Measurements from ENCODE around the gene SRPRA.
A peak's percentile ranks its signal among the peaks of the same experiment; 100 is the strongest.
"Not testable (repeated sequence)": the region's sequence is repeated elsewhere in the genome, so short reads cannot be mapped to it uniquely, and the experiment has no call there.

The SRPRA gene, protein sequence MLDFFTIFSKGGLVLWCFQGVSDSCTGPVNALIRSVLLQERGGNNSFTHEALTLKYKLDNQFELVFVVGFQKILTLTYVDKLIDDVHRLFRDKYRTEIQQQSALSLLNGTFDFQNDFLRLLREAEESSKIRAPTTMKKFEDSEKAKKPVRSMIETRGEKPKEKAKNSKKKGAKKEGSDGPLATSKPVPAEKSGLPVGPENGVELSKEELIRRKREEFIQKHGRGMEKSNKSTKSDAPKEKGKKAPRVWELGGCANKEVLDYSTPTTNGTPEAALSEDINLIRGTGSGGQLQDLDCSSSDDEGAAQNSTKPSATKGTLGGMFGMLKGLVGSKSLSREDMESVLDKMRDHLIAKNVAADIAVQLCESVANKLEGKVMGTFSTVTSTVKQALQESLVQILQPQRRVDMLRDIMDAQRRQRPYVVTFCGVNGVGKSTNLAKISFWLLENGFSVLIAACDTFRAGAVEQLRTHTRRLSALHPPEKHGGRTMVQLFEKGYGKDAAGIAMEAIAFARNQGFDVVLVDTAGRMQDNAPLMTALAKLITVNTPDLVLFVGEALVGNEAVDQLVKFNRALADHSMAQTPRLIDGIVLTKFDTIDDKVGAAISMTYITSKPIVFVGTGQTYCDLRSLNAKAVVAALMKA

DNA sequence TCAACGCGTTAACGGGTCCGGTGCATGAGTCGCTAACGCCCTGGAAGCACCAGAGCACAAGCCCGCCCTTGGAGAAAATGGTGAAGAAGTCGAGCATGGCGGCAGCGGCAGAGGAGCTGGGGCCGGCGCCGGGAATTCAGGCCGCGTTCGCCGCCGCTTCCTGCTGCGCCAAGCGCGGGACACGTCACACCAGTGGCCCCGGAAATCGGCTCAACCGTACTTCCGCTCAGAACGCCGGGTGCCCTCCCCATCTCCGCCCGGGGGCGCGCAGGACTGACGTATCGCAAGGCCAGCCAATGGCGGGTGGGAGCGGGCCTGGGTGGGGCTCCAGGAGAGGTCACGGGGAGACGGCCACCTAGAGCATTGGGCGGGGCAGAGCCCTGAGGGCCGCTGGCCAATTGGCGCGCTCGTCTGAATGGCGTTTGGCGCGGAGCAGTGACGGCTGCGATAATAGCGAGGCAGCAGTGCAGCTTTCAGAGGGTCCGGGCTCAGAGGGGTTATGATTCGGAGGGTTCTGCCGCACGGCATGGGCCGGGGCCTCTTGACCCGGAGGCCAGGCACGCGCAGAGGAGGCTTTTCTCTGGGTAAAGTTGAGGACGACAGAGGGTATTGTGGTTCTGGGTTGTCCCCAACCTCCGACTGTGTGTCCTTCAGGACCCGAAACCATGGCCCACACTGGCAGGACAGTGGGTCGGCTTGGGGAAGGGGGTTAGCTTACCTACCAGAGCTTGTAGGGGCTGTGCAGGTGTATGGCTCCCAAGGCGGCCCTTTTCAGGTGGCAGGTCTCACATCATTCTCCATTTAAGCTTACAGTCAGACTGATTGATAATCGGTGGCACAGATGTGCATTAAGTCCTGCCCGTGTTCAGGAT is at the start of gene SRPRA, which contains the start of gene FOXRED1:
Gene SRPRA, minus strand, starts transcription at position 188 of the 872 bp plus-strand sequence. Its CDS starts 91 bp downstream, at position 97.
Gene FOXRED1, plus strand, starts transcription at position 447 of the 872 bp plus-strand sequence. Its CDS starts 53 bp downstream, at position 500.
- intact Hi-C loops (cut with DNase I), result loop anchor here (5.0 kb wide), 1 partner anchor 57 kb away; the partner anchor contains the start of genes FAM118B and RPUSD4
- peak; percentile 99 to 100 (median 100) for DNase-seq

DNA sequence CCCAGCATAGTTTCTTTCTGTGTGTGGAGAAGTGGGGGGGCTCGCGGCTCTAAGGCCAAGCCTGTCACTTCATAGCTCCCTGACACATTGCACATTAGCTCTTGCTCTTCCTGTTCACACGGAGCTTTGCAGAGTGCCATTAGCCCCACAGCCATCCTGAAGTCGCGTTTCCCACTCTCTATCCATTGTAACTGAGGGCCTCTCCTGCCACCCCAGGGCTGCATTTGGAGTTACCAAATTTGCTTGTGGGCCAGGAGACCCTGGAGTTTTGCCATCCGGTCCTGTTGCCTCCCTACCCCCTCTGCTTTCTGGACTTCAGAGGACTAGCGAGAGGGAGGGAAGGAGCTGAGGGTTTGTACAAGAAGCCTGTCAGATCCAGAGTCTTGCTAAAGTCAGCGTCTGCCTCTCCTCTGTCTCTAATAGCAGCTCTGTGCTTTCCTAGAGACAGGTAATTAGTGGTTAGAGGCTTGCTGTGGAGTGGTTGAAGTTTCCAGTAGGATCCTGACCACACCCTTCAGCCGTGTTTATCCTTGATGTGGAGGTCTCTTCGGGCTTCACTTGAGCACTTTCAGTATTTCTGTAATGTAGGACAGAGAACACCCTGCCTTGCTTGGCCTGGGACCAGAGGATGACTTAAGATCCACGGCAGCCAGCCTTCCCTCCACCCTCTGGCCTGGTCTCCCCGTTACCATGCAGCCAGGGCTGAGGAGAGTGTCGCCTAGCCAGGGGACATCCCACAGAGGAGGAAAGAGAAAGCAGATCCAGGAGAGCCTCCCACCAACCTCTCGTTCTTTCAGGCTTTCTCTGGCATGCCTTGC is 49.3 kb upstream of the SRPRA start:
- intact Hi-C loops (cut with DNase I), result no loop called here

DNA sequence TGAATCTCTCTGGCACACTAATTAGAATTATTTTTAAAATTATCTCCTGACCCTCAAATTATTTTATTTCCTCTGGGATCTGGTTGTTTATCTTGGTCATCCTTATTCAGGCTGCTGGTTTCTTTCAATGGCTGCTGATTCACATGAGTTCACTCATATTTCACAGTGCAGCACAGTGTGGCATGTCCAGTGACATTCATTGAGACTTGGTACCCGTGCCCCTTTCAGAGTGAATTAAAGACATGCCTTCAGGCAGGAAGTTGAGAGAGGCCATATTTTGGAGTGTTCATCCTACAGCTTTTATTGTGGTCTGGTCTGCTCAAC is 48.7 kb upstream of the SRPRA start:
- intact Hi-C loops (cut with DNase I), result no loop called here
- no peak for DNase-seq

More for the DNA sequence above, 49.3 kb upstream of the SRPRA start:
- DNase-seq, result peak in 8 of 10 donors; percentile 24 to 92 (median 50)

DNA sequence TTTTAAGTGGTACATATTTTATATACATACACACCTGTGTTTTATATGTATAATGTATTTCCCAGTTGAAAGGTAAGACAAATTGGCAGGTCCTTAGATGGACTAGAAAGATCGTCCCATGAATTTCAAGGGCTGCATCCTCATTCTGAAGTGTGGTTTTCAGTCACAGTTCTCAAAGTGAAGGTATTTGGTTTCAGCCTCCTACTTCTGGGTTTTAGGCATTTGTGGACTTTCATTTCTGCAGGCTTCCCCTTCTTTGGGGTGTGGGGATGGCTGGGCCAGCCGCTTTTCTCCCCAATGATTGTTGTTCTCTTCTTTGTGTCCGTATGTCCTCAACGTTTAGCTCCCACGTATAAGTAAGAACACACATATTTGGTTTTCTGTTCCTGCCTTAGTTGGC is 45.1 kb upstream of the SRPRA start:
- intact Hi-C loops (cut with DNase I), result loop anchor here (5.0 kb wide), 1 partner anchor 38 kb away; no protein-coding TSS in a partner anchor
- DNase-seq, result peak in 2 of 10 donors; percentile 12 to 14

DNA sequence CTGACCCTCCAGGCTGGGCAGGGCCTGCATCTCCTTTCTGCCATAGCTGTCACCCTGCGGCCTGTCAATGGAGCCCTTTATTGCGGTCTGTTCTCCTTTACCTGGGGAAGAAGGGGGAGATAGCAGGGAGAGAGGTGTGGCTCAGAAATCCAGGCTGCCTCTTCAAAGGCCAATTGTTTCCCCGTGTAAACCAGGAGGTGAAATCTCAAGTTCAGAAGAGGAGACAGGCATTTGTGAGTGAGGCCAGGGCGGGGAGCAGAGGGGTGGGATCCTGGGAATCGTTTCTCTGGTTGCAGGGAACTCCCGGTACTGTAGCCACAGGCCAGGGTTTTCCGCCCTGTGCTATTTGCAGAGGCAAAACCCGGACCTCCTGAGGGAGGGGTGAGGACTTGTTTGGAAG is 44.3 kb upstream of the SRPRA start:
- peak in 1 of 10 donors; percentile 62 for DNase-seq
- intact Hi-C loops (cut with DNase I), result loop anchor here (5.0 kb wide), 1 partner anchor 39 kb away; no protein-coding TSS in a partner anchor

DNA sequence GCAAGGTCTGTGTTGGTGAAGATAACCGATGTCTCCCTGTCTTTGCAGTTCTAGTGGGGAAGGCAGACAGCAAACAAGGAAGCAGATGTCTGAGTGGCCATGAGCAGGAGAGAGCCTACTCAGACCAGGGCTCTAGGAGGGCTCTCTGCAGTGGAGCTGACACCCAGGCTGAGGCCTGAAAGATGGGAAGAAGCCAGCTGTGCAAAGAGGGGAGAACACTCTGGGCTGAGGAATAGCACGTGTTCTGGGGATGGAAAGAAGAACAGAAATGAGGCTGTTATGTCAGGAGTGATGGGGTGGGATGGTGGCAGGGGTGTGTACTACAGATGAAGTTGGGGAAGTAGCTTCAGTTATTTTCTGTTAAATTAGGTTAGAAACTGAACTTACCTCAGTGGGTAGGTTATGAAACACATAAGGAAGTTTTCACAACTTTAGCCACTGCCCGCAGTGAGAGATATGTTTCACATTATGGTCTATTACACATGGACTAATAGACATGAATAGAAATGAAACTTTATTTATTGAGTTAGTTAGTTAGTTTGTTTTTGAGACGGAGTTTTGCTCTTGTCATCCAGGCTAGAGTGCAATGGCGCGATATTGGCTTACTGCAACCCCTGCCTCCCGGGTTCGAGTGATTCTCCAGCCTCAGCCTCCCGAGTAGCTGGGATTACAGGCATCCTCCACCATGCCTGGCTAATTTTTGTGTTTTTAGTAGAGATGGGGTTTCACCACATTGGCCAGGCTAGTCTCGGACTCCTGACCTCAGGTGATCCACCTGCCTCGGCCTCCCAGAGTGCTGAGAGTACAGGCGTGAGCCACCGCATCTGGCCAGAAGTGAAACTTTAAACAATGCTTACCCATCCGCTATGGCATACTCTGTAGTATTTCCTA is 43.0 kb upstream of the SRPRA start:
- intact Hi-C loops (cut with DNase I), result loop anchor here (5.0 kb wide), 1 partner anchor 41 kb away; no protein-coding TSS in a partner anchor

DNA sequence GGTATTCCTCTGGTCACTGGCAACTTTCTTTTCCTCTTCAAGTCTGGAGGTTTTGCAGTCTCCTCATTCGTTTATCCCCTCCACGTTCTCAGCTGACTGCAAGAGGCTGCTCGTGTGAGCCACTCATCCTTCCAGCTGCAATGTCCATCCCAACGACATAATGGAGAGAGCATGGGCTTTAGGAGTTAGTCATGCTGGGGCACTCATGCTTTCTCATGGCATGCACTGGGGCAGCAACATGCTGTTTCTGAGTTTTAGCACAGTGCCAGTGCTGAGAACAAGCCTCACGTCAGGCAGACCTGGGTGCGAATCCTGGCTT is 42.3 kb upstream of the SRPRA start:
- peak in 1 of 10 donors; percentile 40 for DNase-seq

More for the DNA sequence above, 43.0 kb upstream of the SRPRA start:
- peak in 1 of 10 donors; percentile 48 for DNase-seq

DNA sequence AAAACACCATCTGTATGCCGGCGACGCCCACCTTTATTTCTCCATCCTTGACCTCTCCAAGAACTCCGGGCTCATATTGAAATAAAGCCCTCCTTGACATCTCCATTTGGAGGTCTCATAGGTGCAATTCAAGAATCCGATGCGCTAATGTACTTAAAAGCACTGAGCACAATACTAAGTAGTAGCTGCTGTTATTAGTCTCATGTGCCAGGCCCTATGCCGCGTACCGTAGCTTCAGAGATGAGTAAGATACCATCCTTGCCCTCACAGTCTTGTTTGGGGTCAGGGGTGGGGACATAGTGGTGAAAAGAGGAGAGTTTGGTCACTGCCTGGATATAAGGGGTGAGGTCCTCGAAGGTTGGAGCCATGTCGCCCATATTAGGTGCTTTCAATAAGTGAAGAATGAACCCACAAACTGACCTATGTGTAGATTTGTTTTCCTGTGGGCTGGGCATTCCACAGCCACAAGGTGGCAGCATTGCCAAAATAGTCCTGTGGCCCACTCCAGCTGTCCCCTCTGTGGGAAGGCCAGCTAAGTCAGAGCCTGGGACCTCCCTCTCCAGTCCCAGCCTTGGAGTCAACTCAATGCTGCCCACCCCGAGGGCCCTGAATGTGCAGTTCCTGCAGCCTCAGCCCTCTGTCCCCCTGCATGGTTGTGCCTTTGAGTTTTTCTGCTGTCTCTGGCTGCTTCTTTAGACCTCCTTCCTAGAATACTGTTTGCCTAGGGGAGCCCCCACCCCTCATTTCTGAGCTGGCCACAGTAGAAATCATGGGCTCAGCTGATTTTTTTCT is 41.7 kb upstream of the SRPRA start:
- peak; percentile 62 to 97 (median 82) for DNase-seq
- intact Hi-C loops (cut with DNase I), result loop anchor here (1.0 to 5.0 kb wide), 2 partner anchors 42 to 170 kb away; no protein-coding TSS in a partner anchor

More for the DNA sequence above, 42.3 kb upstream of the SRPRA start:
- intact Hi-C loops (cut with DNase I), result loop anchor here (1.0 to 5.0 kb wide), 2 partner anchors 41 to 169 kb away; no protein-coding TSS in a partner anchor

DNA sequence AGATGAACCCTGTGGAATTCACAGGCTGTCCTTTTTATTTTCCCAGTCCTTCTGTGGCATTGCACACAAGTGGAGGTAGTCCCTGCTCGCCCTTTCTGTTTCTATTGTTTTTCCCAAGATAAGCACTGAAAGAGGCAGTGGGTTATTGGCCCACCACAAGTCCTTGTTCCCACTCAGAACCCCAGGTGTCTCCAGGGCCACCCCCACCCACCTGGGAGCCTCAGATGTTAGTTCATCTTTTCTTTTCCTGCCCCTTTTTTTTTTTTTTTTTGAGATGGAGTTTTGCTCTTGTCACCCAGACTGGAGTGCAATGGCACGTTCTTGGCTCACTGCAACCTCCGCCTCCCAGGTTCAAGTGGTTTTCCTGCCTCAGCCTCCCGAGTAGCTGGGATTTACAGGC is 40.1 kb upstream of the SRPRA start:
- peak in 1 of 10 donors; percentile 61 for DNase-seq
- intact Hi-C loops (cut with DNase I), result not testable (repeated sequence)

DNA sequence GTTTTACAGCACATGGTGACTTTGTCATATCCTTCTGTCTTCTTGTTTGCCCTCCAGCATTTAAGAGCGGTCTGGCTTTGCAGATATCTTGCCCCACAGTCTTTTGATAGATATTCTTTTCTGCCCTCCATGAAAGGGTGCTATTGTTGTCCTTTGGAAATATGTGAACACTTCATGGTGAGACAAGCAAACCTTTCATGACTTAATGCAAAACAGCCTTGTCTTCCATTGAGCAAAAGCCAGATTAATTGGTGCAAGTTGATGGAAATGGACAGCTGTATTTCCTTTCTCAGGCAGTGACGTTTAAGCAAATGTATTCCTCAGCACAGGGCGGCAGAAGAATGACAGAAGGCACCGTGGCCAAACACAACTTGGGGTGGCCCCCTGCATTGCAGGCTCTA is 39.6 kb upstream of the SRPRA start:
- DNase-seq, result peak in 1 of 10 donors; percentile 27

DNA sequence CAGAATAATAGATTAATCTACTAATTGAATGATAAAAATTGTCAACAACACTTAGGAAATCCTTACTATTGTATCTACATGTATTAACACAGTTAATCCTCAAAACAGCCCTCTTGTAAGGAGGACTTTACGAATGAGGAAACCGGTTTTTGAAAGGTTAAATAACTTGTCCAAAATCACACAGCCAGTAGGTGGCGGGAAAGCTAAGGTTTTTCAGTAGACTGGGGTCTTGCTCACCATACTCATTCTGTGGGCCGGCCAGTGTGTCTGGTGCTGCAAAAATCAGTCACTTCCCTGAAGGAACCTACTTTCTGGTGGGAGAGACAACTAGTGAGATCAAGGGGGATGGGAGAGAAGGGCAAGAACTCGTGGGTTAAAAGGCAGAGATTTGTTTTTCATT is 39.0 kb upstream of the SRPRA start:
- intact Hi-C loops (cut with DNase I), result no loop called here
- DNase-seq, result peak in 2 of 10 donors; percentile 32 to 84

More for the DNA sequence above, 39.6 kb upstream of the SRPRA start:
- intact Hi-C loops (cut with DNase I), result no loop called here

DNA sequence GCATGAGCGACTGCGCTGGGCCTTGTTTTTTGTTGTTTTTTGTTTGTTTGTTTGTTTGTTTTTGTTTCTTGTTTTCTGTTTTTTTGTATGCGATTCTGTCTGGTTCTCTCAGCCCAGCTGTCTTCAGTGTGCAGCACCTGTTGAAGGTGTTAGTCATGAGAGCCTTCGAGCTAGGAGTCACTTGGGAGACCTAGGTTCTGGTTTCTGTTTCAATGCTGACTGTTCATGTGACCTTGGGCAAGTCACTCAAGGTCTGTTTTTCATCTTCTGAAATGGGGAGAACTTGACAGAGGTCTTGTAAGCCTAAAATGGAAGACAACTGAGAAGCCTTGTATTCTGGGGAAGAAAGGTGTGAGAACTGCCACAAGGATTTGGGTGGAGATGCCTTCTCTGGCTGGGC is 37.0 kb upstream of the SRPRA start:
- no peak for DNase-seq
- intact Hi-C loops (cut with DNase I), result no loop called here

DNA sequence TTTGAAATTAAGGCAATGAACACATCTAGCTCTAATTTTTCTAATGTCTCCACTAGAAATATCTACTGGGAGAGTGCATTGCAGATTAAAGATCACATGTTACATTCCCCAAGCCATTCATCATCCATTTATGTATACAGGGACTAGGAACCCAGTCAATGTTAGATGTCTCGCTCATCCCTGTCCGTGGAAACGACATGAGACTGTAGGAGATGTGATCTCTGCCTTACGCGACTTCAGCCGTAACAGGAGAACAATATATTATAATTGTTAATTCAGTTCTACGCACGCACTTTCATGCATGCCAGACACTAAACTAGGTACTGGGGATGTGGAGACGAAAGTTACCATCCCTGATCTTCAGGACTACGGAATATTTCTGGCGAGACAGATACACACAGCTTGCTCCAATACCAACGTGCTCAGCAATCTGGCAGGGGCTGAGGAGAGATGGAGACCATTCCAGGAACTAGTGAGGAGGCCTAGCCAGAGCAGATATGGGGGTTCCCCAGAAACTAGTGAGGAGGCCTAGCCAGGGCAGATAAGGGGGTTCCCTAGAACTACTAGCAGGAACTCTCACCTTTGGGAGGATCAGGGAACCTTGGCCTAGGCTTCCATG is 35.9 kb upstream of the SRPRA start:
- peak in 1 of 10 donors; percentile 54 for DNase-seq
- intact Hi-C loops (cut with DNase I), result loop anchor here (5.0 kb wide), 1 partner anchor 113 kb away; no protein-coding TSS in a partner anchor

DNA sequence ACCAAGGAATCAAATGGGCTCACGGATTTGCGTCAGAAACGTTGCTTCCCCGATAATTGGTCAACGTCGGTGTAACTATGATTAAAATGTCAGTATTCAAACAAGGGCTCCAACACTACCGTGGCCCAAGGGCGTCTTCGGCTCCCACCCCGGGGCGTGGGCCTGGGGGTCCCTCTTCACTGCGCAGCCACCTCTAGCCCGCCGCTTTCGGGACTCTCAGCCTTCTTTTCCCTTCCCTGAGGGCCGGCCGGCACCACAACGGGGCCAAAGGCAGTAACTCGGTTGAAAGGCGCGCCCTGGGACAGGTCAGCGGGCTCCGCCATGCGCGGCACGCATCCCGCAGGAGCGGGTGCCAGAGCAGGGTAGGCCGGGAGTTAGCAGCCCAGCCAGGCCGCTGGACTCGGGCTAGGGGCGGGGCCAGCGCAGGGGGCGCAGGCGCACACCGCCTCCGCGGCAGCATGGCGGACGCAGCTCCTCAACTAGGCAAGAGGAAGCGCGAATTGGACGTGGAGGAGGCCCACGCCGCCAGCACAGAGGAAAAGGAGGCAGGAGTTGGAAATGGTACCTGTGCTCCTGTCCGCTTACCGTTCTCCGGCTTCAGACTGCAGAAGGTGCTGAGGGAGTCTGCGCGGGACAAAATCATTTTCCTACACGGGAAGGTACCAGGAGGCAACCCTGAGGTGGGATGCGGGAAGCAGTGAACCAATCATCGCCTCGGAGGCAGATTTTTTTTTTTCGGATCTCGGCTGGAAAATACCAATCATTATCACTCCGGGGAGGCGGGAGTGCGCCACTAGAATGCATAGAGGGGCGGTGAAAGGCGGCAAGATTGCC is 35.1 kb upstream of the SRPRA start, which contains the start of gene DCPS:
Gene DCPS, plus strand, starts transcription at position 438 of the 834 bp plus-strand sequence. Its CDS starts 21 bp downstream, at position 459.
- intact Hi-C loops (cut with DNase I), result loop anchor here (5.0 kb wide), 1 partner anchor 113 kb away; no protein-coding TSS in a partner anchor
- peak; percentile 84 to 99 (median 92) for DNase-seq

DNA sequence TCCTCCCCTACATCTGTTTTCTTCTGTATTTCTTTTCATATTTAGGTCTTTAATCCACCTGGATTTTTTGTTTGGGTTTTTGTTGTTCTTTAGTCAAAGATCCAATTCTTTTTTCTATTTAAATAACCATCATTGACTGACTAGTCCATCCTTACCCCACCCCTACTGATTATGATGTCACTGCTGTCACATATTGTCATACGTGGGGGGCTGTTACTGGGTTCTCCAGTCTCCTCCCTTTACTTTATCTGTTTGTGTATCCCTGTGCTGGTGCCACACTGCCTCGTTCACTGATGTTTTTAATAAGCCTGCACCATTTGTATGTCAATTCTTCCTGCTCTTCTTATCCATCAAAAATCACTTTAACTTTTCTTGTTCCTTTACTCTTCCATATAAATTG is 28.3 kb upstream of the SRPRA start:
- DNase-seq, result no peak
- intact Hi-C loops (cut with DNase I), result no loop called here

DNA sequence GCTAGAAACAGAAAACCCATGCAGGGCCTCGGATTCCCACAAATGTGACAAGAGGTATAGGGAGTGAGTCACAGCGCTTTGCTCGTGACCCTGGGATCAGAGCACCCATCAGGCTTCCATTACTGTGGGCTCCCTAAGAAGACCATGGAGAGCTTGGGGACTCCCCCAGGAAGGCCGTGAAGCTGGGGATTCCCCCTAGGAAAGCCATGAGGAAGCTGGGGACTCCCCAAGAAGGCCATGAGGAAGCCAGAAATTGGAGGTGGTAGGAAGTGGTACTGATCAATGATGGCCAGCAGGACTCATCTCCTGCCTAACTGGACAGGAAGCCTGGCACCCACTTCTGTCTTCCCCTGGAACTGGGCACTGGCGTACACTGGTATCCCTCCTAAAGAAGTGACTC is 25.0 kb upstream of the SRPRA start:
- DNase-seq, result peak in 1 of 10 donors; percentile 37
- intact Hi-C loops (cut with DNase I), result no loop called here

Data from posterior cingulate gyrus (tissue), 11 donors.